HepG2 (cell line): ENCODE data around the gene HIRA. TPM values are rescaled to one million over a fixed set of nuclear protein-coding genes. Genes with fewer than 3 reads are reported as not detected.

Experiments used
- ATAC-seq: fragments of 200-7000 bp; cut with Tn5 transposase; 3 replicates; pipeline ENCODE4 v1.9.1; 2020; ENCODE audit warnings: mild to moderate bottlenecking, moderate library complexity
- BruUV-seq: library from RNA; stranded (reverse); fragments of 400-500 nt; replicated peaks from 2 replicates; lab custom pipeline; 2021; lab: Mats Ljungman, UMichigan
- CTCF ChIA-PET: fragments of 300-600 bp; formaldehyde crosslinking; extraction: SDS; loops from one replicate; lab custom pipeline; 2021; ENCODE audit warnings: low total read pairs, inconsistent platforms, low intra/inter-chr PET ratio; lab: Yijun Ruan, JAX
- POLR2A ChIA-PET: fragments of 350-600 bp; sonication (Branson Sonifier 250); formaldehyde crosslinking; loops from one replicate; lab custom pipeline; 2020; ENCODE audit warnings: antibody characterized with exemption, inconsistent platforms; lab: Yijun Ruan, JAX
- DNase-seq: peaks from one replicate; pipeline ENCODE4 v3.0.0-alpha.2; 2015; ENCODE audit warnings: low spot score
- FAIRE-seq: peaks from 3 replicates; lab custom pipeline; 2011; peaks lifted over from hg19 to GRCh38; lab: Jason Lieb, UNC
- H2AFZ ChIP-seq: one replicate; pipeline ENCODE4 v1.6.1; 2011; ENCODE audit warnings: low read length, inconsistent platforms
- H3K27ac ChIP-seq: fragments of 300-600 bp; 3 replicates; pipeline ENCODE4 v1.8.0; 2011; ENCODE audit warnings: mixed run types, mild to moderate bottlenecking, mixed read lengths, low read length, inconsistent platforms; ENCODE audit not compliant: insufficient read depth; ENCODE audit errors: extremely low read length
- H3K27me3 ChIP-seq, 2 experiments: fragments of 200-600 bp in 1 of 2; 2 replicates in 1 of 2; 3 replicates in 1 of 2; pipeline versions ENCODE4 v1.6.0 to v1.8.0; 2011; ENCODE audit warnings: low read length in 2 of 2, mild to moderate bottlenecking in 2 of 2, moderate library complexity in 2 of 2, inconsistent platforms in 1 of 2; ENCODE audit not compliant: insufficient read depth in 2 of 2, control insufficient read depth in 1 of 2
- H3K36me3 ChIP-seq, 2 experiments: fragments of 200-600 bp in 1 of 2; replicated peaks in 1 of 2; 2 replicates in 1 of 2; 3 replicates in 1 of 2; pipeline versions ENCODE4 v1.5.1 to v1.8.0; 2011; ENCODE audit warnings: low read length in 2 of 2, inconsistent platforms in 1 of 2; ENCODE audit not compliant: insufficient read depth in 2 of 2, control insufficient read depth in 1 of 2
- H3K4me1 ChIP-seq: 2 replicates; pipeline ENCODE4 v1.5.1; 2012; ENCODE audit warnings: low read length, inconsistent platforms; ENCODE audit not compliant: insufficient read depth
- H3K4me2 ChIP-seq: 2 replicates; pipeline ENCODE4 v1.6.0; 2011; ENCODE audit warnings: low read depth, low read length, inconsistent platforms
- H3K4me3 ChIP-seq, 3 experiments: fragments of 200-600 bp in 1 of 3; sonication (generic), shearing (Covaris generic) in 1 of 3; replicated peaks in 1 of 3; 2 replicates each; pipeline ENCODE4 v1.5.1; 2011 to 2016; ENCODE audit warnings: low read length in 3 of 3, inconsistent platforms in 2 of 3, low read depth in 2 of 3, mild to moderate bottlenecking in 2 of 3, control low read depth in 1 of 3, mixed read lengths in 1 of 3; ENCODE audit not compliant: insufficient read depth in 1 of 3
- H3K79me2 ChIP-seq: one replicate; pipeline ENCODE4 v1.6.1; 2011; ENCODE audit warnings: low read length, inconsistent platforms; ENCODE audit not compliant: insufficient read depth
- H3K9ac ChIP-seq: 2 replicates; pipeline ENCODE4 v1.6.0; 2011; ENCODE audit warnings: mild to moderate bottlenecking, low read depth, low read length, inconsistent platforms; ENCODE audit not compliant: insufficient read depth
- H3K9me3 ChIP-seq: 2 replicates; pipeline ENCODE4 v1.5.1; 2012; ENCODE audit warnings: mild to moderate bottlenecking, low read length
- H4K20me1 ChIP-seq: 2 replicates; pipeline ENCODE4 v1.6.0; 2011; ENCODE audit warnings: inconsistent platforms, mild to moderate bottlenecking, low read length, moderate library complexity; ENCODE audit not compliant: insufficient read depth
- CENPT ChIP-seq: sonication (generic); formaldehyde crosslinking; IDR thresholded peaks from 2 replicates; pipeline ENCODE4 v1.8.0; 2022; ENCODE audit warnings: low read depth, mild to moderate bottlenecking, moderate library complexity, missing genetic modification reagents
- FOXA3 ChIP-seq: IDR thresholded peaks from 2 replicates; pipeline ENCODE4 v1.6.1; 2016; ENCODE audit warnings: missing genetic modification reagents, missing compliant biosample characterization
- KAT2B ChIP-seq: fragments of 150-350 bp; IDR thresholded peaks from 2 replicates; pipeline ENCODE4 v1.6.1; 2014; ENCODE audit warnings: low read depth, low read length, borderline replicate concordance
- SYNCRIP ChIP-seq: fragments of 200-400 bp; formaldehyde crosslinking; IDR thresholded peaks from 2 replicates; pipeline ENCODE4 v1.6.1; 2018; ENCODE audit warnings: mild to moderate bottlenecking, low read depth, low read length; ENCODE audit not compliant: insufficient read depth
- ZKSCAN1 ChIP-seq: fragments of 150-350 bp; IDR thresholded peaks from 2 replicates; pipeline ENCODE4 v1.6.1; 2014; ENCODE audit warnings: low read length
- WGBS: methylation state at CpG from one replicate; pipeline ENCODE4 v1.1.6; 2017; ENCODE audit warnings: low lambda C conversion rate; 5-methylcytosine and 5-hydroxymethylcytosine counted together
- in situ Hi-C: cut with HindIII; loops from 2 replicates; pipeline ENCODE4 v1.10.0; 2017; ENCODE audit warnings: low pct_unique_long_range_greater_than_20kb; ENCODE audit not compliant: extremely low pct_ligation_motif_present
- intact Hi-C: fragments of 100-400 bp; cut with micrococcal nuclease; formaldehyde crosslinking; loops from one replicate; pipeline ENCODE4 v1.10.0; 2022; ENCODE audit not compliant: unreplicated experiment
- polyA plus RNA-seq, 8 experiments: library from polyadenylated mRNA; depleted of rRNA in 3 of 8; stranded (reverse) in 7 of 8; unstranded in 1 of 8; fragments of >200 nt; fragmentation: Illumina TruSeq in 4 of 8; extraction: Trizol in 4 of 8; gene quantifications; 2 replicates each; pipeline versions ENCODE4 v1.2.1 to v1.2.3, GENCODE V29; 2011 to 2016; ENCODE audit warnings: low read depth in 4 of 8, missing spikeins in 1 of 8, mixed read lengths in 1 of 8; ENCODE audit not compliant: insufficient read depth in 1 of 8
- total RNA-seq, 5 experiments: library from RNA; depleted of rRNA; stranded (reverse); fragments of >200 nt; fragmentation: Illumina TruSeq; extraction: Trizol; gene quantifications; 2 replicates each; pipeline ENCODE4 v1.2.3, GENCODE V29; 2016; ENCODE audit warnings: low read depth in 1 of 5
- TF ChIP-seq, protein P1 (sequence below), 2 experiments: sonication (generic) in 1 of 2; formaldehyde crosslinking in 1 of 2; IDR thresholded peaks; 2 replicates each; pipeline versions ENCODE4 v1.5.1 to v1.6.1; 2011 to 2020; ENCODE audit warnings: borderline replicate concordance in 1 of 2, low read depth in 1 of 2, low read length in 1 of 2, mild to moderate bottlenecking in 1 of 2, missing genetic modification reagents in 1 of 2, moderate library complexity in 1 of 2

HIRA gene
- total and polyA plus RNA-seq, 2 of the 13 experiments (the other 11 are each of a cell fraction or from before 2014, with no cell fraction given) = 21.5 to 29.2 TPM

DNA sequence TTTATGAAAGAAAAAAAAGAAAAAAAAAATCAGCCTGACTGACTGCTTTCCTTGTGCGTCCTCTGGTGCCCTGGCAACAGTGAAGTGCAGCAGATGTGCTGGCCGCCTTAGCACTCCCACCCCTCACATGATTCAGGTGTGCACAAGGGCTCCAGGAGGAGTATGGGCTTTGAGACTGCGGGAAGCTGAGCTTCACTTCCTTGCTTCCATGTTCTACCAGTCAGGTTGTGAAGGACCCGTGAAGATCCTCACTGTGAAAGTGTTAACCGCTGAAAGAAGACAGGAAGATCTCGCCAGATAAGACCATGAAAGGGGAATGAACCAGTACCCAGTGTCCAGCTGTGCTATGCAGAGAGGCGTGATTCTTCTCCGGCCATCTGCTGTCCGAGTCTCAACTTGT lies 48.2 kb downstream of the HIRA start:
- H3K9ac ChIP-seq = no peak overlapping the region
- in situ Hi-C loops (no loop called here), intact Hi-C loops (no loop called here)
- no peaks in the 10 kb centered on the region for H3K4me1 ChIP-seq
- TF ChIP-seq ZKSCAN1 (no peak), FOXA3 (no peak), SYNCRIP (no peak), CENPT (CRISPR knock-in tag) (no peak)
- TF ChIP-seq, protein P1, sequence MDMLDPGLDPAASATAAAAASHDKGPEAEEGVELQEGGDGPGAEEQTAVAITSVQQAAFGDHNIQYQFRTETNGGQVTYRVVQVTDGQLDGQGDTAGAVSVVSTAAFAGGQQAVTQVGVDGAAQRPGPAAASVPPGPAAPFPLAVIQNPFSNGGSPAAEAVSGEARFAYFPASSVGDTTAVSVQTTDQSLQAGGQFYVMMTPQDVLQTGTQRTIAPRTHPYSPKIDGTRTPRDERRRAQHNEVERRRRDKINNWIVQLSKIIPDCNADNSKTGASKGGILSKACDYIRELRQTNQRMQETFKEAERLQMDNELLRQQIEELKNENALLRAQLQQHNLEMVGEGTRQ (IDR thresholded peaks at IDR 0.05; ENCODE audit: low read depth, low read length) = no peak
- TF ChIP-seq, protein P1 (CRISPR knock-in tag; IDR thresholded peaks at IDR 0.05; ENCODE audit: borderline replicate concordance) = no peak
- TF ChIP-seq, all 625 proteins: peak for 0
- WGBS = 97% methylated on average over 9 of the region's 9 CpGs
- POLR2A ChIA-PET = no interaction called here
- no peaks in the 10 kb centered on the region for H4K20me1 ChIP-seq
- H3K79me2 ChIP-seq = no peaks in the 10 kb centered on the region
- H3K27me3 ChIP-seq = no peaks in the 10 kb centered on the region
- FAIRE-seq = no peak
- H3K4me3 ChIP-seq = no peak overlapping the region
- peaks cover 33 to 77% of the 10 kb centered on the region in 2 experiments for H3K36me3 ChIP-seq
- no peak overlapping the region for H2AFZ ChIP-seq
- no peak overlapping the region for H3K27ac ChIP-seq
- CTCF ChIA-PET = no interaction called here
- no peak for DNase-seq
- no peak overlapping the region for H3K4me2 ChIP-seq
- H3K9me3 ChIP-seq = no peaks in the 10 kb centered on the region
- BruUV-seq = no TSS peak
- ATAC-seq = no peak

DNA sequence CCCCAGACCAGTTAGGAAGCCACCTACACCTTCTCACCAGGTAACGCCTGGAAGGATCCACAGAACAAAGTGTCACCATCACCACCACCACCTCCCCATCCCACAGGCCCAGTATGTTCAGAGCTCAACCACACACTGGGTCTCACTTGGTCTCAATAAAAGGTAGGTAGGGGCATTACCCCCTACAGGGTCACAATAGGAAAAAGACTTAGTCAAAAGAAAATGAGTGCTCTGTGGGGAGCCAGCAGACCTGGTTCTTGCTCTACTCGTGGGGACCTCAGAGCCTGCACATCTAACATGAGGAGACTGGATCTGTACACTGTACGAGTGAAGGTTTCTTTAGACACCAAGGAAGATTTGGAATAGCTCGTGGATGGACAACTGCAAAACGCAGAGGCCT lies 49.3 kb downstream of the HIRA start:
- ATAC-seq (no peak), FAIRE-seq (no peak), DNase-seq (no peak)
- H3K27me3 ChIP-seq = no peaks in the 10 kb centered on the region
- no peak overlapping the region for H2AFZ ChIP-seq
- no peak overlapping the region for H3K4me3 ChIP-seq
- POLR2A ChIA-PET = no interaction called here
- CTCF ChIA-PET = no interaction called here
- no peaks in the 10 kb centered on the region for H3K4me1 ChIP-seq
- H3K27ac ChIP-seq = no peak overlapping the region
- peaks cover 34 to 76% of the 10 kb centered on the region in 2 experiments for H3K36me3 ChIP-seq
- 97% methylated on average over 5 of the region's 5 CpGs for WGBS
- H3K9ac ChIP-seq = no peak overlapping the region
- no peaks in the 10 kb centered on the region for H4K20me1 ChIP-seq
- H3K4me2 ChIP-seq = no peak overlapping the region
- H3K9me3 ChIP-seq = no peaks in the 10 kb centered on the region
- in situ Hi-C loops = no loop called here
- BruUV-seq = no TSS peak
- H3K79me2 ChIP-seq = no peaks in the 10 kb centered on the region
- TF ChIP-seq KAT2B = no peak
- intact Hi-C loops = no loop called here
